AG20443 (cell line): ENCODE measurements around the gene KLHL15.

ENCODE experiments used
- DNase-seq: peaks from one replicate; pipeline ENCODE4 v3.0.0; 2012; ENCODE audit warnings: low spot score, mixed read lengths

The KLHL15 gene

DNA sequence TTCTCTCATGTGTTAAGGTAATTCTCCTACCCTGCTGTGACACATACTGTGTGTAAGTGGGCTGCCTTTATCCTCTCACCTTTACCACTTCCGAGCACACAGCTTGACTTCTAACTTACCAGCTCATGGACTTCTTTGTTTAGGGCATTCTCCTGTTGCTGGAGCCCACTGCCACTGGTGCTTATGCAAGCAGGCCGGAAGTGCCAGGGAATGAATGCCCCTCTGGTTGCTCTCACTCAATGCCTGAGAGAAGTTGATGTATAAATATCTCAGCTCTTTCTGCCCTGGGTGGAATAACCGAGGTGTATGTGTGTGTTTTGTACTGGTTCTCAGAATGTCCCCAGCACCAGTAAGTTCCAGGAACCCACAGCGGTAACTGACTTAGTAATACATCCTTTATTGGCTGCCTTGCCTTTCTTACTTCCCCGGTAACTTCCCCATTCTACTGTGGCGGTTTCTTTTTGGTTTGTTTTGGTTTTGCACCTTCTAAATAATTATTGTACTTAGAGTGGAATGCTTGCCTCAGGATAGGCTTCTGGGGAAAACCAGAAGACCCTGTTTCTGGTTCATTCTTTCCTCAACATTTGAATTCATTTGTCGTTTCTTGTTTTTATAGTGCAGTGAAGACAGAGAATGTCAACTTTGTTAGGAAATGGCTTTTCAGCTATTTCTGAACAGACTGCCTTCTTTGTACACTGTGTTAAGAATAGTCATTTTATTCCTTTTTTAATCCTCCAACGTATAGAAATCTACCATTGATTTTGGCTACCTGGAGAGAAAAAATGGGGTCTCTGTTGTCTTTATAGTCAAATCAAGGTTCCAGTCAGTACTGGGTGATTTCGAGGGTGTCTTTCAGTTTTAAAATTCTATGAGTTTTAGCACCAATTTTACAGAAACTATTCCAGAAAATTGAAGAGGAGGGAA, 73.7 kb downstream of the KLHL15 start:
- DNase-seq: no peak

DNA sequence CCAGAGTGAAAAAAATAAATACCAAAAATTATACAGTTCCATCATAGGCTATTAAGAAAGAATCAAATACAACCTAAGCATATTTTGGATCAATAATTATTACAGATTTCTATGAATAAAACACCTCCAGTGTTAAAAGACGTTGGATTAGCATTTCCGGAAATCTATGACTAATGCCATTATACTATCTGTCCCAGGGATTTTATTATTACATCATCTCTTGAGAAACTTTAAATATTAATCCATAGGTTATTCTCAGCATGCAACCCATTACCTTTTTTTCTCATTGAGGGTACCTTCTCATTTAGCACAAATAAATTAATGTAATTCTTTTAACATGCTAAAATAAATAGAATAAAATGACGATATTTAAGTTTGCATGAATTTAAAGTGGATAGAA, 74.6 kb downstream of the KLHL15 start:
- no peak for DNase-seq

DNA sequence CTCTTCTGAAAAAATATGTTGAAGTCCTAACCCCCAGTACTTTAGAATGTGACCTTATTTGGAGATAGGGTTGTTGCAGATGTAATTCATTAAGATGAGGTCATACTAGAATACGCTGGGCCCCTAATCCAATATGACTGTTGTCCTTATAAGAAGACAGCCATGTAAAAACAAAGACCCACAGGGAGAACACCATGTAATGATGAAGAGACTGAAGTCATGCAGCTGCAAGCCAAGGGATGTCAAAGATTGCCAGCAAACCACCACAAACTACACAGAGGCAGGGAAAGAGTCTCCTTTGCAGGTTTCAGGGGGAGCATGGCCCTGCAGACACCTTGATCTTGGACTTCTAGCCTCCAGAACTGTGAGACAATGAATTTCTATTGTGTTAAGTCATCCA, 81.8 kb downstream of the KLHL15 start:
- DNase-seq: no peak

DNA sequence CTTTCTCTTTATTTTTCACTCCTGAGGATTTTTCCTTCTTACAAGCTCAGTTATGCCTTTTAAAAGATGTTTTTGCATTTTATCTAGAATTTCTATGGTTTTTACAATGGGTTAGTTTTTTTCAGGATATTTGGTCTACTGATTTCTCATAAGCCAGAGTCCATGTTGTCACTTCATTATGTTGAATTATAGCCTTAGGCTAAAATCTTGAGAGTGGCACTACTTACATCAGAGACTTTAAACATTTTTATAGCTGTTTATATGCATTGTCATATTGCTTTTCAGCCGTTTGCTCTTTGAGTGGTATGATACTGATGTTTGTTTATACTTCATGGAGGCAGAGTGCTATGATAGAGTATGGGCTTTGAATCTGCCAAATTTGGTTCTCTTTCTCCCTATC, 82.8 kb downstream of the KLHL15 start:
- DNase-seq: no peak

DNA sequence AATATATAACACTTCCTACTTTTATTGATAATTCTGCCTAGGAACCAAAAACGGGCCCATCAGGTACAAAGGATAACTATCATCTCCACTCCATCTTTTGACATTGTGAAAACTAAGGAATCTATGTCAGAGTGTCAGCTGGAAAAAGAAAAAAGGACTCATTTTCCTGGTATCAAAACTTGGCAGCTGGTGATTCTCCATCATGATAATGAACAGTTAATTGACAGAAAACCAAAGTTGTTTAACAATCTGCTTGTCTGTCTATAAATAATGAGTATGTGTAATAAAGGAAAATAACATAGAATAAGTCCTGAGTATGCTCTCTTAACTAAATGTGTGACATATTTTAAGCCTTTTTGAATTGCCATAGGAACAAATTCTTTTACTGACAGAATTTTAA, 87.8 kb downstream of the KLHL15 start:
- DNase-seq: no peak

DNA sequence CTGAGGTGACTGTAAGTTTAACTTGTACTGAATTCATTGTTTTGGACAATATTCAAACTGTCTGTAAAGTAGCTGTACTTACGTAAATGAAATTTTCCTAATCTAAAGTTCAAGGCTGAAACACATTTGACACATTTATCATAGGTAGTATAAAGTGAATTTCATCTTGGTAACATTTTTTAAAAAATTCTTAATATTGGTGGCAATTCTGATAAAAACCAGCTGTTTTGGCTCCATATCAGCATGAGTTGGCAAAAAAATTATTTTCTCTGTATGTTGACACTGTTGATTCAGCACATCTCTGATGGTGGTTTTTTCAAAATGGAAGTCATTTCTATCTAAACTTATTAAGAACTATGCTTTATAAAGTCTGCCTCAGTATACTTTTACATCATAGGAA, 88.3 kb downstream of the KLHL15 start:
- DNase-seq: no peak

DNA sequence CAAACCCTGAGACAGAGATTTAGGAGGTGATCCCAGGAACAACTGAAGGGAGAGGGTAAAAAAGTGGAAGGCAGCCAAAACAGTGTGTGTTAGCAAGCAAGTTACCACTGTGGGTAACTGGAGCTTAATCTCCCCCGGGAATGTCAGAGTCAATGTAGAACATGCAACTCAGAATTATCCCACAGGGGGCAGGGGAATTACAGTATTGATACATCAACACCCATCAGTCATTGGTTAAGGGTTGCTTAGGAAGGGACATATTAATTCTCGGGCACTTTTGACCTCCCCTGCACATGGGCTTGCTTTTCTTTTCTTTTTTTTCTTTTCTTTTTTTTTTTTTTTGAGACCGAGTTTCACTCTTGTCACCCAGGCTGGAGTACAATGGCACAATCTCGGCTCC, 89.9 kb downstream of the KLHL15 start:
- DNase-seq: no peak

DNA sequence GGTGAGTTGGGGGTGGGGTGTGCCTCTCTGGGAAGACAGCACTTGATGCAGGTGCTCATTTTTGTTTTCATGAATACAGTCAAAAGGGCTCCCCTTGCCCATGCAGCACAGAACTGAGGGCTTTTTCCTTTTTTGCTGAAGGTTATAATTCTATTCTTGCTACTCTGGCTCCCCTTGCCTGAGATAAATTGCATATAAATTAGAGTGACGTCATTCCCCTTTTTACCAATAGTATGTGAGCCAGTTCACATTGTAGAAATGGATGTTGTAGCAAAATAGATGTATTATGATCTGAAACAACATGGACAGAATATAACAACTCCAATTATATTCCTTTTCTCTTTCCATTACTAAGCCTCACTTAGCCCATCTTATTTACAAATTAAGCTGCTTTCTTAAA, 90.8 kb downstream of the KLHL15 start:
- DNase-seq: no peak

DNA sequence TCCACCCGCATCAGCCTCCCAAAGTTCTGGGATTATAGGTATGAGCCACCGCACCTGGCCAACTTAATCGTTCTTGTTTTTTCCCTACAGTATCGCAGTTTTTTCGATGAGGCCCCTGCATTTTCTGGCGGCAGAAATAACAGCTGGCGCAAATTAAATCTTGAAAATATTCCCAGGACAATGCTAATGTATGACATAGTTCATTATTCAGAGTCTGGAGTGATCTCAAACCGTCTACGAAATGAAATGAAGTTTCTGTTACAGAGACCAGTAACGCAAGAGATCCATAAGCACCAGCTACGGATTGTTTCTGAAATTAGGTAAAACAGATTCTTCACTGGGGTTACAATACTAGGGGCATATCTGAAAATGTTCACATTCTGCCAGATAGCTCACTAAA, 91.9 kb downstream of the KLHL15 start:
- peak; percentile 18 for DNase-seq
